Gastroesophageal sphincter (tissue), 3 donors: Measurements from ENCODE around the gene PDCL3.

Experiments
- EP300 ChIP-seq: sonication (generic); formaldehyde crosslinking; IDR thresholded peaks from one replicate; pipeline ENCODE4 v1.6.1; 2017; ENCODE audit warnings: antibody characterized with exemption, mild to moderate bottlenecking
- TF ChIP-seq, protein P1 (sequence below), 4 experiments: fragments of 200-600 bp in 2 of 4; fragments of 450-650 bp in 2 of 4; sonication (generic) in 1 of 4; IDR thresholded peaks; one replicate each; pipeline ENCODE4 v1.5.1; 2017 to 2019; ENCODE audit warnings: antibody characterized with exemption in 4 of 4, mild to moderate bottlenecking in 2 of 4, moderate library complexity in 2 of 4

GRCh38 chr2:100603948-100604633 is 41.3 kb downstream of the PDCL3 start:
- TF ChIP-seq, protein P1, sequence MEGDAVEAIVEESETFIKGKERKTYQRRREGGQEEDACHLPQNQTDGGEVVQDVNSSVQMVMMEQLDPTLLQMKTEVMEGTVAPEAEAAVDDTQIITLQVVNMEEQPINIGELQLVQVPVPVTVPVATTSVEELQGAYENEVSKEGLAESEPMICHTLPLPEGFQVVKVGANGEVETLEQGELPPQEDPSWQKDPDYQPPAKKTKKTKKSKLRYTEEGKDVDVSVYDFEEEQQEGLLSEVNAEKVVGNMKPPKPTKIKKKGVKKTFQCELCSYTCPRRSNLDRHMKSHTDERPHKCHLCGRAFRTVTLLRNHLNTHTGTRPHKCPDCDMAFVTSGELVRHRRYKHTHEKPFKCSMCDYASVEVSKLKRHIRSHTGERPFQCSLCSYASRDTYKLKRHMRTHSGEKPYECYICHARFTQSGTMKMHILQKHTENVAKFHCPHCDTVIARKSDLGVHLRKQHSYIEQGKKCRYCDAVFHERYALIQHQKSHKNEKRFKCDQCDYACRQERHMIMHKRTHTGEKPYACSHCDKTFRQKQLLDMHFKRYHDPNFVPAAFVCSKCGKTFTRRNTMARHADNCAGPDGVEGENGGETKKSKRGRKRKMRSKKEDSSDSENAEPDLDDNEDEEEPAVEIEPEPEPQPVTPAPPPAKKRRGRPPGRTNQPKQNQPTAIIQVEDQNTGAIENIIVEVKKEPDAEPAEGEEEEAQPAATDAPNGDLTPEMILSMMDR (IDR thresholded peaks at IDR 0.05): no peak
- TF ChIP-seq EP300: peak; percentile 8
